ENCODE measurements around the gene ST8SIA1.

DNA sequence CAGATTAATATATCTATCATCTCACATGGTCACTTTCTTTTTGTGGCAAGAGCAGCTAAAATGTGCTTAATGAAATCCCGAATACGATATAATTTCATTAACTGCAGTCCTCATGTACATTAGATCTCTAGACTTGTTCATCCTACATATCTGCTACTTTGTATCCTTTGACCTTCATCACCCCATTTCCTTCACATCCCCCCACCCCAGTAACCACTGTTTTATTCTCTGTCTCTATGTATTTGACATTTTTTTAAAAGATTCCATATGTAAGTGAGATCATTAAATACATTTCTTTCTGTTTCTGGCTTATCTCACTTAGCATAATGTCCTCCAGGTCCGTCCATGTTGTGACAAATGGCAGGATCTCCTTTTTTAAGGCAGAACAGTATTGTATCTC, 23.0 kb upstream of the ST8SIA1 start:
- TF ChIP-seq, protein P1, sequence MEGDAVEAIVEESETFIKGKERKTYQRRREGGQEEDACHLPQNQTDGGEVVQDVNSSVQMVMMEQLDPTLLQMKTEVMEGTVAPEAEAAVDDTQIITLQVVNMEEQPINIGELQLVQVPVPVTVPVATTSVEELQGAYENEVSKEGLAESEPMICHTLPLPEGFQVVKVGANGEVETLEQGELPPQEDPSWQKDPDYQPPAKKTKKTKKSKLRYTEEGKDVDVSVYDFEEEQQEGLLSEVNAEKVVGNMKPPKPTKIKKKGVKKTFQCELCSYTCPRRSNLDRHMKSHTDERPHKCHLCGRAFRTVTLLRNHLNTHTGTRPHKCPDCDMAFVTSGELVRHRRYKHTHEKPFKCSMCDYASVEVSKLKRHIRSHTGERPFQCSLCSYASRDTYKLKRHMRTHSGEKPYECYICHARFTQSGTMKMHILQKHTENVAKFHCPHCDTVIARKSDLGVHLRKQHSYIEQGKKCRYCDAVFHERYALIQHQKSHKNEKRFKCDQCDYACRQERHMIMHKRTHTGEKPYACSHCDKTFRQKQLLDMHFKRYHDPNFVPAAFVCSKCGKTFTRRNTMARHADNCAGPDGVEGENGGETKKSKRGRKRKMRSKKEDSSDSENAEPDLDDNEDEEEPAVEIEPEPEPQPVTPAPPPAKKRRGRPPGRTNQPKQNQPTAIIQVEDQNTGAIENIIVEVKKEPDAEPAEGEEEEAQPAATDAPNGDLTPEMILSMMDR (IDR thresholded peaks at IDR 0.05; ENCODE audit: low read length): no peak
- TF ChIP-seq EZH2 (optimal IDR thresholded peaks at IDR 0.05; ENCODE audit: low read depth, low read length): no peak
